Tibial nerve (tissue), 4 donors: ENCODE data around the gene GPR108. TPM values are rescaled to one million over a fixed set of nuclear protein-coding genes. Genes with fewer than 3 reads are reported as not detected.
"Not testable (repeated sequence)": the region's sequence is repeated elsewhere in the genome, so short reads cannot be mapped to it uniquely, and the experiment has no call there.

ENCODE experiments used
- DNase-seq, 2 donors: peaks; one replicate each; pipeline ENCODE4 v3.0.0-alpha.2; 2019; ENCODE audit warnings: low spot score in 2 of 2
- H3K27ac ChIP-seq, 4 donors: fragments of 200-600 bp; sonication (generic) in 3 of 4; one replicate each; pipeline ENCODE4 v1.5.1; 2017 to 2019; ENCODE audit warnings: mild to moderate bottlenecking in 1 of 4
- H3K27me3 ChIP-seq, 2 donors: fragments of 200-600 bp; sonication (generic) in 1 of 2; one replicate each; pipeline versions ENCODE4 v1.5.1 to v1.6.0; 2017 to 2019
- H3K36me3 ChIP-seq, 3 donors: fragments of 200-600 bp; sonication (generic); one replicate each; pipeline ENCODE4 v1.5.1; 2018 to 2019
- H3K4me1 ChIP-seq, 4 donors: fragments of 200-600 bp; sonication (generic) in 3 of 4; one replicate each; pipeline ENCODE4 v1.5.1; 2017 to 2019
- H3K4me3 ChIP-seq, 4 donors: fragments of 200-600 bp; sonication (generic) in 3 of 4; one replicate each; pipeline ENCODE4 v1.5.1; 2017 to 2019; ENCODE audit warnings: mild to moderate bottlenecking in 1 of 4, moderate library complexity in 1 of 4
- H3K9me3 ChIP-seq, 4 donors: fragments of 200-600 bp; sonication (generic) in 3 of 4; one replicate each; pipeline ENCODE4 v1.5.1; 2017 to 2019
- EP300 ChIP-seq, 2 donors: sonication (generic); formaldehyde crosslinking; IDR thresholded peaks; one replicate each; pipeline ENCODE4 v1.6.1; 2017; ENCODE audit warnings: antibody characterized with exemption in 2 of 2, mild to moderate bottlenecking in 1 of 2
- POLR2A ChIP-seq, 2 donors: fragments of 450-650 bp; IDR thresholded peaks; one replicate each; pipeline ENCODE4 v1.6.1; 2017; ENCODE audit warnings: antibody characterized with exemption in 2 of 2, mild to moderate bottlenecking in 2 of 2, moderate library complexity in 2 of 2
- WGBS, 2 donors: methylation state at CpG; one replicate each; pipeline ENCODE4 v1.1.5; 2018; 5-methylcytosine and 5-hydroxymethylcytosine counted together
- total RNA-seq, 4 donors: library from RNA; depleted of rRNA; stranded (reverse); fragments of >200 nt; gene quantifications; one replicate each; pipeline ENCODE4 v1.1.0, GENCODE V29; 2016
- TF ChIP-seq, protein P1 (sequence below), 5 experiments: fragments of 200-600 bp in 3 of 5; fragments of 450-650 bp in 2 of 5; sonication (generic) in 3 of 5; IDR thresholded peaks; one replicate each; pipeline ENCODE4 v1.5.1; 2016 to 2019; ENCODE audit warnings: antibody characterized with exemption in 5 of 5, mild to moderate bottlenecking in 3 of 5, moderate library complexity in 2 of 5

Gene GPR108
- total RNA-seq, 4 donors from 2014 or later, result 53.4 to 79.2 (median 65.9) TPM

- Histone ChIP-seq H3K4me3 (no peak overlapping the region), H3K27me3 (no peaks in the 10 kb centered on the region), H3K4me1 (peaks cover 0 to 23% (median 9%) of the 10 kb centered on the region in 4 donors), H3K9me3 (no peaks in the 10 kb centered on the region), H3K36me3 (peaks cover 4 to 65% (median 22%) of the 10 kb centered on the region in 3 donors), H3K27ac (no peak overlapping the region)
- no peak for DNase-seq
- TF ChIP-seq POLR2A (IDR thresholded peaks at IDR 0.05) (no peak), EP300 (IDR thresholded peaks at IDR 0.05) (no peak)
- TF ChIP-seq, protein P1, sequence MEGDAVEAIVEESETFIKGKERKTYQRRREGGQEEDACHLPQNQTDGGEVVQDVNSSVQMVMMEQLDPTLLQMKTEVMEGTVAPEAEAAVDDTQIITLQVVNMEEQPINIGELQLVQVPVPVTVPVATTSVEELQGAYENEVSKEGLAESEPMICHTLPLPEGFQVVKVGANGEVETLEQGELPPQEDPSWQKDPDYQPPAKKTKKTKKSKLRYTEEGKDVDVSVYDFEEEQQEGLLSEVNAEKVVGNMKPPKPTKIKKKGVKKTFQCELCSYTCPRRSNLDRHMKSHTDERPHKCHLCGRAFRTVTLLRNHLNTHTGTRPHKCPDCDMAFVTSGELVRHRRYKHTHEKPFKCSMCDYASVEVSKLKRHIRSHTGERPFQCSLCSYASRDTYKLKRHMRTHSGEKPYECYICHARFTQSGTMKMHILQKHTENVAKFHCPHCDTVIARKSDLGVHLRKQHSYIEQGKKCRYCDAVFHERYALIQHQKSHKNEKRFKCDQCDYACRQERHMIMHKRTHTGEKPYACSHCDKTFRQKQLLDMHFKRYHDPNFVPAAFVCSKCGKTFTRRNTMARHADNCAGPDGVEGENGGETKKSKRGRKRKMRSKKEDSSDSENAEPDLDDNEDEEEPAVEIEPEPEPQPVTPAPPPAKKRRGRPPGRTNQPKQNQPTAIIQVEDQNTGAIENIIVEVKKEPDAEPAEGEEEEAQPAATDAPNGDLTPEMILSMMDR (IDR thresholded peaks at IDR 0.05), result no peak
- 88 to 90% methylated on average over 16 of the region's 16 CpGs for WGBS, 2 donors
Observed at GRCh38 chr19:6751189-6751588, 13.8 kb upstream of the GPR108 start.

DNA sequence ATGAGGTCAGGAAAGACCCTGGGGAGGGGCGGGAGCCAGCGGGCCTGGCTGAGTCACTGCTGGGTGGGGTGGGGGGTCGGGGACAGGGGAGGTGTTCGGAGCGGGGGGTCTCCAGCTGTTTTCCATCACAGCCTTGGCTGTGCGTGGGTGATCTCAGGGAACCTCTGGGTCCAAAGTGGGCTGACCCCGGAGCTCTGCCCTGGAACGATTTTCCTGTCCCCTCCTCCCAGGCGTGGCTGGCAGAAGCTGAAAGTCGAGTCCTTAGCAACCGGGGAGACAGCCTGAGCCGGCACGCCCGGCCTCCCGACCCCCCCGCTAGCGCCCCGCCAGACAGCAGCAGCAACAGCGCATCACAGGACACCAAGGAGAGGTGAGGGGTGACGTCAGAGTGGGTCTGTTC lies 12.7 kb upstream of the GPR108 start:
- Histone ChIP-seq H3K4me1 (peaks cover 0 to 31% (median 15%) of the 10 kb centered on the region in 4 donors), H3K36me3 (peaks cover 4 to 73% (median 22%) of the 10 kb centered on the region in 3 donors), H3K27me3 (no peaks in the 10 kb centered on the region), H3K27ac (peak overlapping the region in 2 of 4 donors; percentile 37 to 42), H3K9me3 (no peaks in the 10 kb centered on the region), H3K4me3 (no peak overlapping the region)
- TF ChIP-seq EP300 (IDR thresholded peaks at IDR 0.05) (no peak), POLR2A (IDR thresholded peaks at IDR 0.05) (no peak)
- TF ChIP-seq, protein P1 (IDR thresholded peaks at IDR 0.05), result no peak
- DNase-seq, result no peak
- 42 to 62% methylated on average over 20 of the region's 20 CpGs for WGBS, 2 donors

- not testable (repeated sequence) for H3K4me3 ChIP-seq, DNase-seq, H3K27me3 ChIP-seq, H3K27ac ChIP-seq, H3K9me3 ChIP-seq
- H3K36me3 ChIP-seq, result peaks cover 4 to 83% (median 22%) of the 10 kb centered on the region in 3 donors
- WGBS, 2 donors, result 85 to 91% methylated on average over 10 of the region's 10 CpGs
- peaks cover 0 to 42% (median 27%) of the 10 kb centered on the region in 4 donors for H3K4me1 ChIP-seq
Observed at GRCh38 chr19:6748543-6748942, 11.2 kb upstream of the GPR108 start.

DNA sequence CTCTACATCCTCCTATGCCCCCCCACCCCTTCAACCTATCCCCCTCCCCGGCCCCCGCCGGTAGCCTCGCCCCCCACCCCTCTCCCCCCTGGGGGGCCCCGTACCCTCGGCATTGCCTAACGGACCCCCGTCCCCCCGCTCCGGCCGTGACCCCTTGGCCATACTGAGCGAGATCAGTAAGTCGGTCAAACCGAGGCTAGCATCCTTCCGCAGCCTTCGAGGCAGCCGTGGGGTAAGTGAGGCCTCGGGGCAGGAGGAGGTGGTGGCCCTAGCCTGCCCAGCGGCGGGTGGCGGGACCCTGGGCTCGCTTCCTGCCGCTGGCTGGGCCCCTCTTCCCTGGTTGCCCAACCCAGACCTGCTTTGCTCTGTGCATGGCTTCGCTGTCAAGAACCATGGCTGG lies 8.6 kb upstream of the GPR108 start:
- 89 to 94% methylated on average over 20 to 22 of the region's 24 CpGs for WGBS, 2 donors
- DNase-seq, result no peak
- Histone ChIP-seq H3K9me3 (no peaks in the 10 kb centered on the region), H3K4me3 (no peak overlapping the region), H3K27me3 (no peaks in the 10 kb centered on the region), H3K36me3 (peaks cover 4 to 76% (median 22%) of the 10 kb centered on the region in 3 donors), H3K4me1 (peaks cover 0 to 58% (median 21%) of the 10 kb centered on the region in 4 donors), H3K27ac (peak overlapping the region in 2 of 4 donors; percentile 73 to 97)
- no peak for TF ChIP-seq EP300 (IDR thresholded peaks at IDR 0.05)
- TF ChIP-seq, protein P1 (IDR thresholded peaks at IDR 0.05), result no peak
- TF ChIP-seq POLR2A (IDR thresholded peaks at IDR 0.05), result no peak

DNA sequence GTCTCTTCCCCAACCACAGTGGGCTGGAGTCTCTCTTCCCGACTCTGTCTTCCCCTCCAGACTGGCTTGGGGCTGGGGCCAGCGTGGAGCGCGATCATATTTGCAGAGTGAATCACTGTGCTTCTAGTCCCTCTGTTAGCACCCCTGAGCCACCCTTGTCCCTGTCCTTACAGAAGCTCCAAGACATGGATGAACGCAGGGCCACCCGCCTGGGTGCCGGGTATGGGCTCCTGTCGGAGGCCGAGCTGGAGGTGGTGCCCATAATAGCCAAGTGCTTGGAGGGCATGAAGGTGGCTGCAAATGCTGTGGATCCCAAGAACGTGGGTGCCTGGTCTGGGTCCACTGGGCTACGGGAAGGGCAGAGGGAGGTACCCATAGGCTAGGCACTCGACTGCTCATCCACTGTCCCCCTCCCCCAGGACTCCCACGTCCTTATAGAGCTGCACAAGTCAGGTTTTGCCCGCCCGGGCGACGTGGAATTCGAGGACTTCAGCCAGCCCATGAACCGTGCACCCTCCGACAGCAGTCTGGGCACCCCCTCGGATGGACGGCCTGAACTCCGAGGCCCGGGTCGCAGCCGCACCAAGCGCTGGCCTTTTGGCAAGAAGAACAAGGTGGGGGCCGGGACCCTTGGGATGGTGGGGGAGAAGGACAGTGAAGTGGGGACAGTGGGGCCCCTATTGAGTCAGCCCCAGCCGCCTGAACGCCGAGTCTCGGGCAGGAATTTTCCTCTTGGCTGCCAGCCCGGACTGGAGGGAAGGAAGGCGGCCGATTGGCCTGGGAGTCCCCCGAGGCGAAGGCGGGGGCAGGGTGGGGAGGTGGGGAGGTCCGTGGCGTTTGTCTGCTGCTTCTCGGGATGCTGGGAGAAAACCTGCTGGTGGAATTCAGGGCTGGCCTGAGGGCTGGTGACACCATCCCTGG lies 7.3 kb upstream of the GPR108 start:
- no peaks in the 10 kb centered on the region for H3K27me3 ChIP-seq
- H3K4me3 ChIP-seq, result peak overlapping the region in 1 of 4 donors; percentile 22
- DNase-seq, result peak; percentile 79 to 84
- no peaks in the 10 kb centered on the region for H3K9me3 ChIP-seq
- H3K36me3 ChIP-seq, result peaks cover 4 to 62% (median 8%) of the 10 kb centered on the region in 3 donors
- 14 to 29% methylated on average over 32 of the region's 41 CpGs for WGBS, 2 donors
- peak overlapping the region; percentile 47 to 97 (median 73) for H3K27ac ChIP-seq
- TF ChIP-seq POLR2A (IDR thresholded peaks at IDR 0.05) (no peak), EP300 (IDR thresholded peaks at IDR 0.05) (peak; percentile 53 to 76)
- TF ChIP-seq, protein P1 (IDR thresholded peaks at IDR 0.05), result peak in 2 of 5 experiments; percentile 10 to 49
- peaks cover 0 to 52% (median 21%) of the 10 kb centered on the region in 4 donors for H3K4me1 ChIP-seq
